DOHH2 (cell line): Measurements from ENCODE around the gene FAM53C.

ENCODE experiments used
- EZH2phosphoT487 ChIP-seq: fragments of 200-600 bp; sonication (generic); IDR thresholded peaks from 2 replicates; pipeline ENCODE4 v1.6.1; 2017; ENCODE audit warnings: borderline replicate concordance, mild to moderate bottlenecking, antibody characterized with exemption, low read length, moderate library complexity, mixed read lengths
- TF ChIP-seq, protein P1 (sequence below): fragments of 200-600 bp; sonication (generic); IDR thresholded peaks from one replicate; pipeline ENCODE4 v1.5.1; 2014; ENCODE audit warnings: antibody characterized with exemption, mild to moderate bottlenecking, low read depth, low read length; ENCODE audit not compliant: poor library complexity, severe bottlenecking

GRCh38 chr5:138339091-138339456, 1.0 kb downstream of the FAM53C start:
- TF ChIP-seq, protein P1, sequence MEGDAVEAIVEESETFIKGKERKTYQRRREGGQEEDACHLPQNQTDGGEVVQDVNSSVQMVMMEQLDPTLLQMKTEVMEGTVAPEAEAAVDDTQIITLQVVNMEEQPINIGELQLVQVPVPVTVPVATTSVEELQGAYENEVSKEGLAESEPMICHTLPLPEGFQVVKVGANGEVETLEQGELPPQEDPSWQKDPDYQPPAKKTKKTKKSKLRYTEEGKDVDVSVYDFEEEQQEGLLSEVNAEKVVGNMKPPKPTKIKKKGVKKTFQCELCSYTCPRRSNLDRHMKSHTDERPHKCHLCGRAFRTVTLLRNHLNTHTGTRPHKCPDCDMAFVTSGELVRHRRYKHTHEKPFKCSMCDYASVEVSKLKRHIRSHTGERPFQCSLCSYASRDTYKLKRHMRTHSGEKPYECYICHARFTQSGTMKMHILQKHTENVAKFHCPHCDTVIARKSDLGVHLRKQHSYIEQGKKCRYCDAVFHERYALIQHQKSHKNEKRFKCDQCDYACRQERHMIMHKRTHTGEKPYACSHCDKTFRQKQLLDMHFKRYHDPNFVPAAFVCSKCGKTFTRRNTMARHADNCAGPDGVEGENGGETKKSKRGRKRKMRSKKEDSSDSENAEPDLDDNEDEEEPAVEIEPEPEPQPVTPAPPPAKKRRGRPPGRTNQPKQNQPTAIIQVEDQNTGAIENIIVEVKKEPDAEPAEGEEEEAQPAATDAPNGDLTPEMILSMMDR, result no peak
- no peak for TF ChIP-seq EZH2phosphoT487
